ENCODE data around the gene CDK17. TPM values are rescaled to one million over a fixed set of nuclear protein-coding genes. Genes with fewer than 3 reads are reported as not detected.
"Not testable (repeated sequence)": the region's sequence is repeated elsewhere in the genome, so short reads cannot be mapped to it uniquely, and the experiment has no call there.

CDK17 gene
- total RNA-seq, 2 experiments from 2014 or later: 30.1 to 31.7 TPM

GRCh38 chr12:96403870-96404269 lies 3.6 kb upstream of the CDK17 start:
- DNase-seq: no peak
- H3K9me3 Mint-ChIP-seq: no peaks in the 10 kb centered on the region
- peaks cover 17% of the 10 kb centered on the region for H3K4me1 Mint-ChIP-seq
- H3K4me3 Mint-ChIP-seq: no peak overlapping the region
- no peaks in the 10 kb centered on the region for H3K27me3 Mint-ChIP-seq
- H3K36me3 Mint-ChIP-seq: no peaks in the 10 kb centered on the region
- H3K27ac Mint-ChIP-seq: no peak overlapping the region

DNA sequence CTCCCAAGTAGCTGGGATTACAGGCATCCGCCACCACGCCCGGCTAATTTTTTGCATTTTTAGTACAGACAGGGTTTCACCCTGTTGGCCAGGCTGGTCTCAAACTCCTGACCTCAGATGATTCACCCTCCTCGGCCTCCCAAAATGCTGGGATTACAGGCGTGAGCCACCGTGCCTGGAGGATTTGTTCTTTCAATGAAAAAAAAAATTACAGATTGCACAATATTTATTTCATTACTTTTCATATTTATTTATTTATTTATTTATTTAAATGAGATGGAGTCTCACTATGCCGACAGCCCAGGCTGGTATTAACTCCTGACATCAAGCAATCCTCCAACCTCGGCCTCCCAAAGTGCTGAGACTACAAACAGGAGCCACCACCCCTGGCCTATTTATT lies 2.3 kb upstream of the CDK17 start:
- not testable (repeated sequence) for H3K36me3 Mint-ChIP-seq, H3K27ac Mint-ChIP-seq, DNase-seq, H3K27me3 Mint-ChIP-seq, H3K9me3 Mint-ChIP-seq, H3K4me3 Mint-ChIP-seq
- H3K4me1 Mint-ChIP-seq: peaks cover 23% of the 10 kb centered on the region

DNA sequence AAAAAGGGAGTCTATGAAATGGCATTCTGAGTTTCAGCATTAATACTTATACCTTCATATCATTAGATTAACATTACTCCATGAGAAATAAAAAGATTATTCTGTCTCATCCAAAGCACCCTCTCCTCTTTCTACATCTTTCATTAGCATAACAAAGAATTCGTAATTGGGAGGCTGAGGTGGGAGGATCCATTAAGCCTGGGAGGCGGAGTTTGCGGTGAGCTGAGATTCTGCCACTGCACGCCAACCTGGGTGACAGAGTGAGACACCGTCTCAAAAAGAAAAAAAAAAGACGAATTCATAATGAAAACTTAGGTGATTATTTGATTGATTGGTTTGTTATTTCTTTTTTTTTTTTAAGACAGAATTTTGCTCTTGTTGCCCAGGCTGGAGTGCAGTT lies 1.8 kb upstream of the CDK17 start:
- peak overlapping the region; percentile 91 for H3K27ac Mint-ChIP-seq
- no peaks in the 10 kb centered on the region for H3K9me3 Mint-ChIP-seq
- H3K36me3 Mint-ChIP-seq: no peaks in the 10 kb centered on the region
- no peak overlapping the region for H3K4me3 Mint-ChIP-seq
- peaks cover 26% of the 10 kb centered on the region for H3K4me1 Mint-ChIP-seq
- no peak for DNase-seq
- H3K27me3 Mint-ChIP-seq: no peaks in the 10 kb centered on the region

GRCh38 chr12:96401076-96401871 lies 1.0 kb upstream of the CDK17 start:
- no peaks in the 10 kb centered on the region for H3K27me3 Mint-ChIP-seq
- H3K4me3 Mint-ChIP-seq: peak overlapping the region; percentile 87
- peak overlapping the region; percentile 91 for H3K27ac Mint-ChIP-seq
- DNase-seq: peak; percentile 30
- H3K36me3 Mint-ChIP-seq: no peaks in the 10 kb centered on the region
- no peaks in the 10 kb centered on the region for H3K9me3 Mint-ChIP-seq
- peaks cover 32% of the 10 kb centered on the region for H3K4me1 Mint-ChIP-seq

GRCh38 chr12:96400631-96401075 lies 414 bp upstream of the CDK17 start:
- DNase-seq: no peak
- Mint-ChIP-seq H3K4me1 (peaks cover 38% of the 10 kb centered on the region), H3K27me3 (no peaks in the 10 kb centered on the region), H3K9me3 (no peaks in the 10 kb centered on the region), H3K36me3 (no peaks in the 10 kb centered on the region), H3K27ac (peak overlapping the region; percentile 91), H3K4me3 (peak overlapping the region; percentile 87)

GRCh38 chr12:96399120-96399918 lies 920 bp downstream of the CDK17 start:
- DNase-seq: peak; percentile 80
- peaks cover 48% of the 10 kb centered on the region for H3K4me1 Mint-ChIP-seq
- no peaks in the 10 kb centered on the region for H3K27me3 Mint-ChIP-seq
- peak overlapping the region; percentile 95 for H3K4me3 Mint-ChIP-seq
- no peaks in the 10 kb centered on the region for H3K36me3 Mint-ChIP-seq
- H3K27ac Mint-ChIP-seq: peak overlapping the region; percentile 87
- H3K9me3 Mint-ChIP-seq: no peaks in the 10 kb centered on the region

DNA sequence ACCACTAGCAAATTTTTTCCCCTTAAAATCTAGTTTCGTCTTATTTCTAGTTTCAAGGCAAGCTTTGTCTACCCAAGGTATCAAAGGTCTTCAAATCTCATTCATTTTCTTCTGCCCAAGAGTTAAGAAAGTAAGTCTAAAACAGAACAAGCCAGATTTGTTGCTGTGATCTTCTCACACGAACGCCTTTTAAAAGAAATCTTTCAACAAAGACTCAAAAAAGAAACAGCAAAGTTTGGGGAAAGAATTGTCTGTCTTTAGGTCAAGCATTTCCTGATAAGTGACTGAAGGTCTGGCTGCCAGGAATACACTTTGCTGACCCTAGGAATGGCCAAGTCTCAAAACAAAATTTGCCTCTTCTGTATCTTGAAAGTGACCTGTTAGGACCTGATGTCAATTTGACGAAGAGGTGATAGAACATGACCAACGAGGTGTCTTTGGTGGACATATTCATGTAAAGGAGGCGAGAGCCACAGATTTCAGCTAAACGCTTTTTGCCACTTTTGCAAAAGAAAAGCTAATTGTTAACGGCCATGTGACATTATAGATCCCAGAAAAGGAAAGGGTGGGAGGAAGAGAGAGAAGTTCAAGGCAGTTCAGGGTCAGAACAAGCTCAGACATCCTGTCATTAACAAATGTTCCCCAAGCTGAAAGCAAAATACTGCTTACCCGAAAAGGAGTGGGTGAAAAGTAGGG lies 1.7 kb downstream of the CDK17 start:
- Mint-ChIP-seq H3K4me1 (peaks cover 45% of the 10 kb centered on the region), H3K9me3 (no peaks in the 10 kb centered on the region), H3K27ac (peak overlapping the region; percentile 87)

GRCh38 chr12:96397756-96398423 lies 2.3 kb downstream of the CDK17 start:
- Mint-ChIP-seq H3K4me3 (peak overlapping the region; percentile 95), H3K9me3 (no peaks in the 10 kb centered on the region), H3K27ac (peak overlapping the region; percentile 87), H3K36me3 (peaks cover 2% of the 10 kb centered on the region), H3K27me3 (no peaks in the 10 kb centered on the region), H3K4me1 (peaks cover 45% of the 10 kb centered on the region)
- no peak for DNase-seq

More for the DNA sequence above, 1.7 kb downstream of the CDK17 start:
- Mint-ChIP-seq H3K4me3 (peak overlapping the region; percentile 95), H3K27me3 (no peaks in the 10 kb centered on the region), H3K36me3 (peaks cover 2% of the 10 kb centered on the region)
- no peak for DNase-seq

DNA sequence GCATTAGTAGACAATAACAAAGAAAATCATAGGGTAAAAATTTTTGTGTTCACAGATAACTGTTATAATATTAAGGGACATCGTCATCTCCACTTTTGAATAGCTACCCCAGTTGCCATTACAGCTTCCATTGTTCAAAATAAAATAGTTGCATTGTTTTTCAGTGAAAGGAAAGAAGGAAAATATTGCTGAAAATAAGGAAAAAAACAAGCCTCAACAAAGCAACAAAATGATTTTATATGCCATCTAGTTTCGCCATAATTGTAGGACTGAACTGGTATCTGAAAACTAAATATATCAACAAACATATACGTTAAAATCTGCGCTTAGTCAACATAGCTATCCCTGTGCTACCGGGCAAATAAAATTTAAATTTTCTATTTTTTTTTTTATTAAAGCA lies 3.3 kb downstream of the CDK17 start:
- DNase-seq: no peak
- Mint-ChIP-seq H3K4me3 (peak overlapping the region; percentile 25), H3K9me3 (no peaks in the 10 kb centered on the region), H3K36me3 (peaks cover 2% of the 10 kb centered on the region), H3K27ac (peak overlapping the region; percentile 19), H3K27me3 (no peaks in the 10 kb centered on the region), H3K4me1 (peaks cover 49% of the 10 kb centered on the region)

DNA sequence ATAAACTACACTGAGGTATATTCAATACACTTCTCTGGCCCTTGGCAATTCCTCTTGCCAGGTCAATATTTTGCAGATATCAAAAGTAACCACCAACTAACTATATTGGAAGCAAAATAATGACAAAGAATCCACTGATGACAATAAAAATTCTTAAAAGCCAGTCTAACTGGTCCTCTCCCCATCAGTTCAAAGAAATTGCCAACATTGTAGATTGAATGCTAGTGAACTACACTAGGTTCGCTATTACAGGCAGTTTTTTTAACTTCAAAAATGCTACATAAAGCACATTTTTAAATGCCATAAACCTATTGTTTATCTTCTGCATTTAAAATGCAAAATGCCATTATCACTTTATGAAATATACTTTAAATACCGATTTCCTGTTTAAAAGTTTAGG lies 4.0 kb downstream of the CDK17 start:
- H3K4me3 Mint-ChIP-seq: no peak overlapping the region
- H3K4me1 Mint-ChIP-seq: peaks cover 46% of the 10 kb centered on the region
- peaks cover 5% of the 10 kb centered on the region for H3K36me3 Mint-ChIP-seq
- no peaks in the 10 kb centered on the region for H3K27me3 Mint-ChIP-seq
- no peaks in the 10 kb centered on the region for H3K9me3 Mint-ChIP-seq
- DNase-seq: no peak
- H3K27ac Mint-ChIP-seq: no peak overlapping the region

- H3K27ac Mint-ChIP-seq: no peak overlapping the region
- no peak for DNase-seq
- H3K4me1 Mint-ChIP-seq: peaks cover 43% of the 10 kb centered on the region
- H3K4me3 Mint-ChIP-seq: no peak overlapping the region
- H3K36me3 Mint-ChIP-seq: peaks cover 8% of the 10 kb centered on the region
- no peaks in the 10 kb centered on the region for H3K9me3 Mint-ChIP-seq
- H3K27me3 Mint-ChIP-seq: no peaks in the 10 kb centered on the region
Observed at GRCh38 chr12:96395236-96395635, 5.0 kb downstream of the CDK17 start.

DNA sequence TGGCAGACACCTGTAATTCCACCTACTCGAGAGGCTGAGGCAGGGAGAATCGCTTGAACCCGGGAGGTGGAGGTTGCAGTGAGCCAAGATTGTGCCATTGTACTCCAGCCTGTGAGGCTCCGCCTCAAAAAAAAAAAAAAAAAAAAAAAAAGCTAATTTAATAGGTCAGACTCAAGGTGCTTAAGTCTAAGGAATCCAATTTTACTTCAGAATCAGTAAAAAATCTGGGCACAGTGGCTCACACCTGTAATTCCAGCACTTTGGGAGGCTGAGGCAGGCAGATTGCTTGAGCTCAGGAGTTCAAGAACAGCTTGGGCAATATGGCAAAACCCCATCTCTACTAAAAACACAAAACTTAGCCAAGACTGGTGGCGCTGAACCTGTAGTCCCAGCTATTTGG lies 7.0 kb downstream of the CDK17 start:
- H3K9me3 Mint-ChIP-seq, H3K27ac Mint-ChIP-seq, H3K27me3 Mint-ChIP-seq, DNase-seq, H3K4me3 Mint-ChIP-seq: not testable (repeated sequence)
- Mint-ChIP-seq H3K4me1 (peaks cover 48% of the 10 kb centered on the region), H3K36me3 (peaks cover 15% of the 10 kb centered on the region)

GRCh38 chr12:96392397-96392796 lies 7.8 kb downstream of the CDK17 start:
- peaks cover 5% of the 10 kb centered on the region for H3K9me3 Mint-ChIP-seq
- H3K4me1 Mint-ChIP-seq: peaks cover 43% of the 10 kb centered on the region
- H3K27ac Mint-ChIP-seq: no peak overlapping the region
- H3K4me3 Mint-ChIP-seq: no peak overlapping the region
- H3K27me3 Mint-ChIP-seq: no peaks in the 10 kb centered on the region
- no peak for DNase-seq
- peaks cover 20% of the 10 kb centered on the region for H3K36me3 Mint-ChIP-seq

DNA sequence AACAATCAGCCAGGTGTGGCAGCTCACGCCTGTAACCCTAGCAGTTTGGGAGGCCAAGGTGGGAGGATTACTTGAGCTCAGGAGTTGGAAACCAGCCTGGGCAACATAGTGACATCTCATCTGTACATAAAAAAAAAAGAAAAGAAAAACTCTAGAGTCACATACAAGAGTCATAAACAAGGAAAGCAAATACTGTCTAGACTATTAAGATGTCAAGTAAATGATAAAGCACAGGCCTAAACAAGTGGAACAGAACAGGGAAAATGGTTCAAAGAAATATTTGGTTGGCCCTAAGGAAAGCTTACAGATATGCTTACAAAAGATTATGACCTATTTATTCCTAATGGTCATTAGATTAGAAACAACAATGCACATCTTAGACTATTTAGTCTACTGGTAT lies 12.3 kb downstream of the CDK17 start:
- H3K27ac Mint-ChIP-seq: no peak overlapping the region

More for the DNA sequence above, 12.3 kb downstream of the CDK17 start:
- Mint-ChIP-seq H3K27me3 (no peaks in the 10 kb centered on the region), H3K36me3 (peaks cover 37% of the 10 kb centered on the region), H3K9me3 (peaks cover 12% of the 10 kb centered on the region), H3K4me3 (no peak overlapping the region), H3K4me1 (peaks cover 43% of the 10 kb centered on the region)
- no peak for DNase-seq

Data from activated naive CD8-positive, alpha-beta T cell treated with anti-CD3 and anti-CD28 coated beads for 36 hours (primary cell).